MM.1S (cell line): Measurements from ENCODE around the gene PNPLA7.

Source experiments
- CTCF ChIP-seq: fragments of 300-600 bp; sonication (generic); IDR thresholded peaks from 2 replicates; pipeline ENCODE4 v1.5.1; 2016; ENCODE audit warnings: antibody characterized with exemption, low read length, mixed read lengths
- EZH2 ChIP-seq: fragments of 300-600 bp; sonication (generic); optimal IDR thresholded peaks from 2 replicates; pipeline ENCODE3; 2017; ENCODE audit warnings: low read depth, mild to moderate bottlenecking, antibody characterized with exemption, low read length, mixed read lengths
- EZH2phosphoT487 ChIP-seq: fragments of 300-600 bp; sonication (generic); IDR thresholded peaks from 2 replicates; pipeline ENCODE4 v1.6.1; 2018; ENCODE audit warnings: antibody characterized with exemption, low read length

- TF ChIP-seq CTCF (no peak), EZH2 (no peak), EZH2phosphoT487 (no peak)
Measured at GRCh38 chr9:137491735-137492432, 58.3 kb downstream of the PNPLA7 start.
